Left kidney (tissue), 8 donors: ENCODE results near the gene FAM131C. TPM values are rescaled to one million over a fixed set of nuclear protein-coding genes. Genes with fewer than 3 reads are reported as not detected.

Source experiments
- DNase-seq: peaks from one replicate; pipeline ENCODE4 v3.0.0-alpha.2; 2013
- long read RNA-seq, 8 donors: transcript quantifications; one replicate each; lab custom pipeline, GENCODE V29; 2026
- polyA plus RNA-seq: library from polyadenylated mRNA; unstranded; fragments of 120-200 nt; gene quantifications from one replicate; pipeline ENCODE4 v1.2.1, GENCODE V29; 2013; ENCODE audit not compliant: insufficient read length

FAM131C gene, protein sequence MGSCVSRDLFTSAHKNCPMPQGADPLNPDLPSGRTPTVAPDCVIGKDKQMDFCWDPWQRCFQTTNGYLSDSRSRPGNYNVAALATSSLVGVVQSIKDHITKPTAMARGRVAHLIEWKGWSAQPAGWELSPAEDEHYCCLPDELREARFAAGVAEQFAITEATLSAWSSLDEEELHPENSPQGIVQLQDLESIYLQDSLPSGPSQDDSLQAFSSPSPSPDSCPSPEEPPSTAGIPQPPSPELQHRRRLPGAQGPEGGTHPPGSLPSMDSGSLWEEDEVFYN
- 1.3 TPM for polyA plus RNA-seq
- long read RNA-seq, donor 1, partial matches to known transcripts, result 0 of 1 reads
- long read RNA-seq, donor 1, other reads (novel, unspliced or antisense), result 0 of 1 reads
- long read RNA-seq, donor 2, result 0 reads
- long read RNA-seq, donor 3, partial matches to known transcripts, result 0 of 1 reads
- long read RNA-seq, donor 3, other reads (novel, unspliced or antisense), result 0 of 1 reads
- long read RNA-seq, donor 4, result 0 reads
- long read RNA-seq, donor 5, result 0 reads
- long read RNA-seq, donor 6, partial matches to known transcripts, result 0 of 2 reads
- long read RNA-seq, donor 6, other reads (novel, unspliced or antisense), result 0 of 2 reads
- long read RNA-seq, donor 7, partial matches to known transcripts, result 0 of 1 reads
- long read RNA-seq, donor 7, other reads (novel, unspliced or antisense), result 0 of 1 reads
- long read RNA-seq, donor 8, partial matches to known transcripts, result 0 of 1 reads
- long read RNA-seq, donor 8, other reads (novel, unspliced or antisense), result 0 of 1 reads

DNA sequence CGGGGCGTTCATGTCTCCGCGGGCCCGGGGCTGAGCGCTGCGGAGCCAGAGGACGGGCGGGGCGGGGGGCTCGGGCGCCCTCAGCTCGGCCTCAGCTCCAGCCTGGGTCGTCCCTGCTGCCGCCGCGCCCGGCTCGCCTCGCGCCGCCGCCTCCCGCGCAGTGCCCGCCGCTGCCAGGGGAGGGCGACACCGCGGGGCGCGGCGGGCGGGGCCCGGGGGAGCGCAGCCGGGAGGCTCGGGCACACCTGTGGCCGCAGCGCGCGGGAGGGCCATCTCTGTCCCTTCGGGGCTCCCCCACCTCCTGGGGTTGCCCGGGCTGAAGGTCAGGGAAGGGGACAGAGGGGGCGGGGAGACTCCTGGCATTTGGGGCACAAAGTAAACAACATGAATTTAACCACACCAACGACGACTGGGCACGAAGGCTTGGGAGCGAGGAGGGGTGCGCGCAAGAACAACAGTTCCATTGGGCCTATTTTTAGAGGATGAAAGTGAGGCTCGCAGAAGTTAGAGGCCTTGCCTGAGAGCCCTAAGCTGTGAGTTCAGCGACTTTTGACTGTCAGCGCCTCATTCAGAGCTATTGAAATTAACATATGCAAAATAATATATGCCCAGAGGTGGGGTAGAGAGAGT, at the start of gene FAM131C:
Gene FAM131C (minus strand): TSS at position 162 of the 630 bp plus-strand sequence. CDS start 209 bp downstream, outside the sequence.
- DNase-seq, result peak; percentile 34

DNA sequence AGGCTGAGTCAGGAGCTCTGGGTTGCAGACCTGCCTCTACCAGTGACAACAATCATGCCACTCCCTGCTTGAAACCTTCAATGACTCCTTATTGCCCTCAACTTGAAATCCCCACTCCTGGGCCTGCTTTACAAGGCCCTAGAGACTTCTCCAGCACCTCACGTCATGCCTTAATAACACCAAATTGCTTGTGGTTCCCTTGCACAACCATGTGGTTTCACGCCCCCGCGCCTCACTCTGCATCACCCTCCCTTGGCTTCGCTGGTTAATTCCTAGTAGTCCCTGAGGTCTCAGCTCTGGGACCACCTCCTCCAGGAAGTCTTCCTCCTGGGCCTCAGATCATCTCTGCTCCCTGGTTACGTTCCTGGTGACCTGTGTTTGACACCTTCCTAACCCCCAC, 49.5 kb upstream of the FAM131C start:
- DNase-seq, result no peak

DNA sequence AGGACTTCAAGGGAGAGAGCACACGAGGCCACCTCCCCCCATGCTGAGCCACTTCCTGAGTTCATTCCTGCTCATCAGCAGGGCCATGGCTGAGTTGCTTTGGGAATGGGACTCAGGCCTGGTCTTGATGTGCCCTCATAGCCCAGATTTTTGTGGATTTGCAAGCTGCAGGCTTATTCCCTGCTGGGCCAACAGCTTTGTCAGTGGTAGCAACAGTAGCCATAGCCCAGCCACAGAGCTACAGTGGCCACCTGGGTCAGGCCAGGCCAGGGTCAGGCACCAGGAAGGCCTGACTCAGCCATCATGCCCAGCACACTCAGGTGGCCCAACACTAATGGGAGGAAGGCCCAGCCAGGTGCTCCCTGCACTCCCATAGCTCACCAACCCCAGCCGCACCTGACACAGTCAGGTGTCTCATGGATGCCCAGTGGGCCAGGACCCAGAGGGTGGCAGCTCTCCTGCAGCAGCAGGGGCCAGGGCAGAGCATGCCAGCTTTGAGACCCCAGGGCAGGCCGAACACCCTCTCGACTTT, 49.0 kb upstream of the FAM131C start:
- no peak for DNase-seq

DNA sequence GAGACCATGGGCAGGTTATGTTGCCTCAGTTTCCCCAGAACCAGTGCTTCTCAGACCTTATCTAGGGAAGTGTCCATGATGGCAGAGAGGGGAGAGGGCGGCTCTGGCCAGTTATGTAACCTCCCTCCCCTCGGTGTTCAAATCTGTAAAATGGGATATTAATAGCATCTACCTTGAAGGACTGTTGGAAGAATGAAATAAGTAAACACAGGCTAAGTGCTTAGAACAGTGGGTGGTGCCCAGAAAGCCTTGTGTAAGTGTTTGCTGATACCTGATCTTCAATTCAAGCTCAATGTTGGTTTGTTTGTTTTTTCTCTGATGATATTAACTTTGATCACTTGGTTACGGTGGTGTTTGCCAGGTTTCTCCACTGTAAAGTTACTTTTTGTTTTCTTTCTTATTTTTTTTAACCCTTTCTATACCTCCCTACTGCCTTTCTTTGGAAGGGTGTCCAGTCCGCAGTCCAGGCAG, 47.5 kb upstream of the FAM131C start:
- DNase-seq, result no peak

DNA sequence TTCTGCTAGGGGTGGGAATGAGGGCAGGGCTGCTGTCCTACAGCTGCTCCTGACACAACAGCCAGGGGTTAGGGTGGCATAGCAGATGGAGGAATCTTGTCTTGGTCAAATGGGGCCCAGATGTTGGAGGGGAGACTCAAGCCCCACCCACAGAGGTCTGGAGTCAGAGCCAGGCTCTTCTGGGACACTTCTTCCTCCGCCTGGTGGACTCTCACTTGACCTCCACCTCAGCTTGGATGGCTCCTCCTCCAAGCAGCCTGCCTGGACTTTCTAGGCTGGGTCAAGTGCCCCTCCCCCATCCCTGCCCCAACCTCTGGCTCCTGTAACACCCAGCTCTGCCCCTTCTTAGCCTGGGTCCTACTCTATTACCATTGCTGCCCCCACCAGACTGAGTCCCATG, 47.0 kb upstream of the FAM131C start:
- DNase-seq, result no peak

DNA sequence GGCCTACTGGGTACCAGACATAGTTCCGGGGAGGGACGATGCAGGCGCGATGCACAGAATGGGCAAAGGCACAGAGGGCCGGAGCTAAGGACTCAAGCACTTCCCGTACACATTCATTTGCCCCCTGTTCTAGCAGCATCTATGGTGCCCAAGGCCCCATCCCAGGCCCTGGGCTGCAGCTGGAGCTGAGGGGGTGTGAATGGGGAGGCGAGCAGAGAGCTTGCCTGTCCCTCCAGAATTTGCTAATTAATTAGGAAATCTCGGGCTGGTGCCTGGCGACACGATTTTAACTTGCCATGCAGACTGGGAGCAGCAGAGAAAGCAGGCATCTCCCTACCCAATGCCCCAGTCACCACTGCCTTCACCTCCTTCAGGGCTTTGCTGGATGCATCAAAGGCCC, 46.5 kb upstream of the FAM131C start:
- DNase-seq, result no peak

DNA sequence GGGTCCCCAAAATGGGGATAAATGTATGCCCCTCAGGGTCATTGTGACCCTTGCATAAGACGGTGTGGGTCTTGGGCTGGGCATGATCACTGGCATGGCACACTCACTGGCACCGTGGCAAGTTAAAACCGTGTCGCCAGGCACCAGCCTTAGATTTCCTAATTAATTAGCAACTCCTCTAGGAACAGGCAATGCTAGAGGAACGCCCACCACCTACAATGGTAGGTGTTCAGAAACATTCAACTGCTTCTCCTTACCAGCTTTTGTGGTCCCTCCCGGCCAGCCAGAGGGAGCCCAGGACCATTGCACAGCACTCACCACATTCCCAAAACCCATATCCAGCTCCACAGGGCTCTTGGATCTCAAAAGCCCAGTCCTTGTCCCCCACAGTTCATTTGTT, 46.1 kb upstream of the FAM131C start:
- DNase-seq, result no peak

DNA sequence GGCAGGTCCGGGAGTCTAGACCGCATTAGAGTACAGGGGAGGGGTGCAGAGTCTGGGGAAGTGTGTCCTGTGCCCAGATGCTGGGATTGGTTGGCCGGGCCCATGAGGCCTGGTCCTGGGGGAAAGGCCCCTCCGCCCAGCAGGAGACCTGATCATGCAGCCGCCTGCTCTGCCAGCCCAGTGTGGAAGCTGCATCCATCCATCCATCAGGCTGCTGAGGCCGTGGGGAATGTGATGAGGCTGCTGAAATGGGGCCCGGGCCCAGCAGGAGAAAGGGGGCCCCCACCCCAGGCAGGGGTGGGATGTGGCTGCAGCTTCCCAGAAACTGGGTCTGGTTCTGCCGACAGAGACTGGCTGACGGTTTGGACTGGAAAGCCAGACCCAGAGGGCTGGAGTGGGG, 45.3 kb upstream of the FAM131C start:
- DNase-seq, result no peak

DNA sequence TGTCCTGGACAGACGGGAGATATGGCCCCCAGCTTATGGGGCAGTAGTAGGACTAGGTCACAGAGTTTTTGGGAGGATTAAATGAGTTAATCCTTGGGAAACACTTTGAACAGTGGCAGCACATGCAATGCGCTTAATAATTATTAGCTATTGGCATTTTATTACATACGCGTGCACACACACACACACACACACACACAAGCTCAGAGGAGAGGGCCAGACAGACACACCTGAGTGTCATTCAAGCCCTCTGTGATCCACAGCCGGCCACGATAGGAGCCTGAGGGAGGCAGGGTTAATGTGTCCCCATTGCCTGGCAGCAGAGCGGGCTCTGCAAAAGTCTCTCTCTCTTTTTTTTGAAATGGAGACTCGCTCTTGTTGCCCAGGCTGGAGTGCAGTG, 44.5 kb upstream of the FAM131C start:
- no peak for DNase-seq

DNA sequence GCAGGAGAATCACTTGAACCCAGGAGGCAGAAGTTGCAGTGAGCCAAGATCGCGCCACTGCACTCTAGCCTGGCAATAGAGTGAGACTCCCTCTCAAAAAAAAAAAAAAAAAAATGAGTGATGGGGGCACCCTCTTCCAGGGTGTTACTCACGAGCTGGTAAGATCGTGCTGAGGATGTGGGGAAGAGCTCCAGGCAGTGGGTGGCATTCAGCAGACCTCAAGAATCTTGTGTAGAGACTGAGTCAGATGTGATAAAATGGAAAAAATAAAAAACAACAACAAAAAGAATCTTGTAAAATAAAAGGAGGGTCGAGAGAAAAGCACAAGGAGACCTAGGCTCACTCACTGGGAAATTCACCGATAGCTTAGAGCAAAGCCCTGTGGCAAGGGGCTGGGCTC, 43.9 kb upstream of the FAM131C start:
- no peak for DNase-seq

DNA sequence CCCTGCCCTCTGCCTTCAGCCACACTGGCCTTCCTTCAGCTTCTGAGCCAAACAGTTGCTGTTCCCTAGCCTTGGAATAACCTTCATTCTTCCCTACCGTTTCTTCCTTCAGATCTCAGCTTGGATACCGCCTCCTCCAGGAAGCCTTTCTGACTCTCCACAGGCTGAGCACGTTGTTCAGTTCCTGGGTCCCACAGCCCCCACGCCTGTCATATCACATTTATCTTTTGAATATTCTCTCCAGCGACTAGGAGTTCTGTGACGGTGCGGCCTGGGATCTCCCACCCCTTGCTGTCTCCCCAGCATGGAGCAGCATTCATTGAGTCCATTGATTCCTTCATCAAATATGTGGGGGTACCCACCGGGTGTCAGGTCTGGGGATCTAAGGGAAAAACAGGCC, 43.2 kb upstream of the FAM131C start:
- no peak for DNase-seq

DNA sequence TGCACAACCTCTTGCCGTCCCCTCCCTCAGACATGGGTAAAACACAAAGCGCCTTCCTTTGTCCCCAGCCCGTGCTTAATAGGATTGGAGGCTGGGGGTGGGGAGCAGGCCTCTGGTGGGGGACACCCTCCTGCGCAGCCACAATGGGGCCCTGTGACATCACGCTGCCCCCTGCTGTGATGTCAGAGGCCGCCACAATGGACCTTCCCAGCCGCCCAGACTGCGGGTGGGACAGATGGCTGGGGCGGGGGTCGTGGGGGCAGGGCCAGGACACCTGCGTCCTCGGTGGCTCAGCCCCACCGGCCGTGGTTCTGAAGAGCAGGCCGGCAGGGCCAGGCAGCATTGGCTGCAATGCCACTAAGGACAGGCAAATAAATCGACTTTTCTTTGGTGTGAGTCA, 42.6 kb upstream of the FAM131C start:
- no peak for DNase-seq

DNA sequence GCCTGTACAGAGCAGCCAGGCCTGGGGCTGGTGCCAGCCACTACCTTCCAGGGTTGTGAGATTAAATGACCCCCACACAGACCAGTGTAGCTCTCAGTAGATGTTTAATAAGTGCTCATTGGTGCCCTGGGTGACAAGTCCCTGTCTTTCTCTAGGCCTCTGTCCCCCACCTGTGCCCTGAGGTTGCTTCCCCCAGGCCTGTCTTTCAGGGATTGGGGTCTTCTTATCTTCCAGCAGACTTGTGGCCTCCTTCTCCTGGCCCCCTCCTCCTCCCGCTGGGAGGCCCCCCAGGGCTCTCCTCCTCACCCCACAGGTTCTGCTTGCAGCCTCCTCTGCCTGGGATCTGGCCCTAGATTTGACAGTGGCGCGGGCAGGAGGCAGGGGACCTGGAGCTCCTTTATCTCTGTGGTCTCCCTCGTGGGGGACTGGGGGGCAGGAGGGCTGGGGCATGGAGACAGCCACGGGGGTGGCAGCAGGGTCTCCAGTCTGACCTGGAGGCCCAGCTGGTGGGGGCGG, 42.1 kb upstream of the FAM131C start:
- DNase-seq, result no peak

DNA sequence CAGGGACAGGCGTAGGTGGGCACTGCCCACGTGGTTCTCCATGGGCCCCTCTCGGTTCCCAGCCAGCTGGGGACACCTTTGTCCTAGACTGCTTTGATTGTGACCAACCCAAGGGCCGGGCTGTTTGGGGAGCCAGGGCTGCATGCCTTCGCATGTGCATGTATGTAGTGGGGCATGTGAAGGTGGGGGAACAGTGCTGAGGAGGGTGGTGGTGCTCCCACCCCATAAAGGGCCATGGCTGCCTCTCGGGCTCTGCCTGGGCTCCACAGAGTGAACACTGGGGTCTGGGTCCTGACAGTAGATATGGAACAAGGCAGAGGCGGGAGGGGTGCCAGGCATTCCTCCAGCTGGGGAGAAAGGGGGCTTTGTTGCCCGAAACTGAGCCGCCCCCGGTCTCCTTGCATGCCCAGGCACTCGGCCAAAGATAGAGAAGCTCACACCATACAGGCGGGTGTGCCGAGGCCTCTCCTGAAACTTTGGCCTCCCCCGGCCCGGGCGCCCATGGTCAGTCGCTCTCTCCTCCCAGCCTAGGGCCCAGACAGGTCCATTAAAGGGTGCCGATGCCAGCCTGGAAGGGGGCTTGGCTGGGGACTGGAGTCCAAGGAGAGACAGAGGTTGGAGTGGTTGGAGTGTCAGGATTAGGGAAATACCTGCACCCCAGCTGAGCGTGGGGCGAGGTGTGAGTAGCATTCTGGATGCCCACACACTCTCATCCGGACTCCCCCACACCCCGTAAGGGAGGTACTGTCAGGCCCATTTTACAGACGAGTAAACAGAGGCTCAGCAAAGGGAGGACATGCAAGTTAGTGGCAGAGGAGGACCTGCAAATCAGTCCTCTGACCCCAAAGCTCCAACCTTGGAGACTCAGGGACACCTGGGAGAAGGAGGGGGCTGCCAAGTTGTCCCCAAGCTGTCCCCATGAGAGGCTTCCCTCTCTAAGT, 41.3 kb upstream of the FAM131C start:
- DNase-seq, result no peak

DNA sequence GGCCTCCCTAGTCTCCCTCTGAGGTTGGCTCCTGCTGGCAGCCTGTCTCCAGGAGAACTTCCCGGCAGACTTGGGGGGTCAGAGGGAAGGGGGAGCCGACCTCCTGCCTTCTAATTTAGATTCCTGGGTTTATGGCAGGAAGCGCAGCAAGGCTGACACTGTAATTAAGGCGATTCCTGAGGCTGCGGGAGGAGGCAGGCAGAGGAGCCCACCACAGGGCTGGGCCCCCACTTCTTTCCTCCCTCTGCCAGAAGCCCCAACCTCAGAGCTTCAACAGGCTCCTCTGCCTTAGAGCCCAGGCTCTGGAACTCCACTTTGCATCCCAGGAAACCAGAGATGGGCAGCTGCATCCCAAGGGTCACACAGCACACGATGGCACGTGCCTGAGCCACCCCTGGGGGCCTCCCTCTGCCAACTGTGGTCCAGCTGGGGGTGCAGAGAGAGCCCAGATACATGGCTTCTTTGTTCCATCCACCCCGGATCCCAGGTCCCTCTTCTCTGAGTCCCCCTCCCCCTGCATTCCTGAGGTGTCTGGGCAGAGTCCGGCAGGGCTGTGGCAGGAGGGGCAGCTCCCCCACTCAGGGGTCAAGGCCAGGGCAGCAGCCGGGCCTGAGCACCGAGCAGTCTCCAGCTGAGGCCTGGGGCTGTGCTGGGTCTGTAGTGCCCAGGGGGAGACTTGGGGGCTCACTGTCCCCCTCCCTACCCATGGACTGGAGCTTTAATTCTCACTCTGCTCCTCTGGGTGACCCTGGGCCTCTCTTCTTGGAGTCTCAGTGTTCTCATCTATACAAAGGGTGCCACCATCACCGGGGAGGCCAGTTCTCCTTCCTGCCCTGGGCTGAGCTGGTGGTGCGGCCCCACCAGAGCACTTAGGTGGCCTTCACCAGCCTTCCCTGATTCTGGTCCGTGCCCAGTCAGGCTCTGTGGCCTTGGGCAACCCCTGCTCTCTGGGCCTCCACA, 39.4 kb upstream of the FAM131C start:
- DNase-seq, result peak; percentile 53

DNA sequence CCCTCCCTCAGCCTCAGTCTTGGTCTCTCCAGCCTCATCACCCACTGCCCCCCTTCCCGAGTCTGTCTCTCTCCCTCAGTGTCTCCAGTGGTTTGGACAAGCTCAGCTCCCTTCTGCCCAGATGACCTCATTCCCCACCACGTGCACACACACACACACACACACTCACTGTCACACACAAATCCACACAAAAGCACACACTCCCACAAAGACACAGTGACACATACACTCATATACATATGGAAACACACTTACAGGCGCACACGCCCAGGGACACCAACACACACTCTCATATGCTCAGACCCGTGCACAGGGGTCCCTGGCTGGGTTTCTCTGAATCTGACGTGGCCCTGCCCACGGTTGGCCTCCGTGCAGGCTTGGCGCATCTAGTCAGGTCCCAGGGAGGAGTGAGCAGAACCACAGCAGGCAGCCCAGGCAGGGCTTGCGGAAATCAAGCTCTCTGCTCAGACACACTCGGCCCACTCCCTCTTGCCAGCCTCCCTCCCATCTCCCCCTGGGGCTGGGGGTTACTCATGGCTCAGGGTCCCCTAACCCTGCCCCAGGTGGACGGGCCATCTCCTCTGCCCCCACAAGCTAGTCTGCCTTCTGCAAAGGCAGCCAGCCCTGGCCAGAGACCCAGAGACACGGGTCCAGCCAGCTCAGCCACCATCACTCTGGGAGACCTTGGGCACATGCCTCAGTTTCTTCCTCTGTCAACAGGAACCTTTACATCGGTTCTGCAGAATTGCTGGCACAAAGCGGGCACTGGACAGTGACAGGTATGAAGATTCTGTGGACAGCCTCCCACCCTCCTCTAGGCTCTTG, 38.5 kb upstream of the FAM131C start:
- no peak for DNase-seq

DNA sequence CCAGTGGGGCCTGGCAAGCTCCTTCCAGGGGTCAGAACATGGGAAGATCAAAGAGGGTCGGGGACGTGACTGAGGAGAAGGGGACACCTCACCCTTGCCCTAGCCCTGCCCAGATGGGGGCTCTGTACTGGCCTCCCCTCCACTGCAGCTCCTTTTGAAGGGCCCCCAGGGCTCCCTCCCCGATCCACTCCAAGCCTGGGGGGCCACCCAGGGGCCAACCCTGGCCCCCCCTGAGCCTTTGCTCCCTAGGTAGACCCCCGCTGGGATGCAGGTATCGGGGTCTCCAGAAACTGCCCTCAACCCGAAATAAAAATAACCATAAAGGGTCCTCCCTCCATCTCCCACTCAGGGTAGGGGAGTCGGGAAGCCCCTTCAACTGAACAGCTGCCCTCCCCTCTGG, 37.4 kb upstream of the FAM131C start:
- no peak for DNase-seq

DNA sequence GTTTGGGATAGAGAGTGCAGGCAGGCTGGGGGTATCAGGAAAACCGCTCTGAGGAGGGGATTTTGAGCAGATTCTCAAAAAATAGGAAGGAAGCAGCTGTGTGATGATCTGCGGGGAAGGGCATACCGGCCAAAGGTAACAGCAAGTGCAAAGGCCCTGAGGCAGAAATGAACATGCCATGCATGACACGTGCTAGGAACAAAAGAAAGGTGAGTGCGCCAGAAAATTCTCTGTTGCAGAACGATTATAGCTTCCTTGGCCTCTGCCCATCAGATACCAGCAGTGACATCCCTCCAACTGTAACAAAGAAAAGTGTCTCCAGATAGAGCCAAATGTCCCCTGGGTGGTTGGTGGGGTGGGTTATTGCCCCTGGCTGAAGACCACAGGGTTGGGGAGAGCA, 37.0 kb upstream of the FAM131C start:
- no peak for DNase-seq

DNA sequence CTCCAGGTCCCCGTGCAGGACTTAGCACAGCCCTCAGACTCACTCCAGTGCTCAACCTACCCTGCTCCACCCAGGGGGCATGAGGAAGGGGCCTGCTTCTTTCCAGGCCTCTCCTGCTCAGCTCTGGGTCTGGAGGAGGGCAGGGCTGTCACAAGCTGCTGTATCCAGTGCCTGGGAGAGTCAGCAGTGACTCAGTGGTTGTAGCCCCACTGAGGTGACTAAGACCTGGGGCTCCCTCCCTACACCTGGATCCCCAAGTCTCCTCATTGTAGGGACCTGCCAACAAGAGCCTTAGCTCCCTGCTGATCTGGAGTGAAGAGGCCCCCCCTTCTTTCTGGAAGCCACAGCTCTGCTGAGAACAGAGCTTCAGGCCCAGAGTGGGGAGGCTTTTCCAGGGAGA, 36.1 kb upstream of the FAM131C start:
- DNase-seq, result no peak
